ENCODE data around the gene DNAJB13. TPM values are rescaled to one million over a fixed set of nuclear protein-coding genes. Genes with fewer than 3 reads are reported as not detected.
"Not testable (repeated sequence)": the region's sequence is repeated elsewhere in the genome, so short reads cannot be mapped to it uniquely, and the experiment has no call there.

DNAJB13 gene, protein sequence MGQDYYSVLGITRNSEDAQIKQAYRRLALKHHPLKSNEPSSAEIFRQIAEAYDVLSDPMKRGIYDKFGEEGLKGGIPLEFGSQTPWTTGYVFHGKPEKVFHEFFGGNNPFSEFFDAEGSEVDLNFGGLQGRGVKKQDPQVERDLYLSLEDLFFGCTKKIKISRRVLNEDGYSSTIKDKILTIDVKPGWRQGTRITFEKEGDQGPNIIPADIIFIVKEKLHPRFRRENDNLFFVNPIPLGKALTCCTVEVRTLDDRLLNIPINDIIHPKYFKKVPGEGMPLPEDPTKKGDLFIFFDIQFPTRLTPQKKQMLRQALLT
- total RNA-seq = not detected

DNA sequence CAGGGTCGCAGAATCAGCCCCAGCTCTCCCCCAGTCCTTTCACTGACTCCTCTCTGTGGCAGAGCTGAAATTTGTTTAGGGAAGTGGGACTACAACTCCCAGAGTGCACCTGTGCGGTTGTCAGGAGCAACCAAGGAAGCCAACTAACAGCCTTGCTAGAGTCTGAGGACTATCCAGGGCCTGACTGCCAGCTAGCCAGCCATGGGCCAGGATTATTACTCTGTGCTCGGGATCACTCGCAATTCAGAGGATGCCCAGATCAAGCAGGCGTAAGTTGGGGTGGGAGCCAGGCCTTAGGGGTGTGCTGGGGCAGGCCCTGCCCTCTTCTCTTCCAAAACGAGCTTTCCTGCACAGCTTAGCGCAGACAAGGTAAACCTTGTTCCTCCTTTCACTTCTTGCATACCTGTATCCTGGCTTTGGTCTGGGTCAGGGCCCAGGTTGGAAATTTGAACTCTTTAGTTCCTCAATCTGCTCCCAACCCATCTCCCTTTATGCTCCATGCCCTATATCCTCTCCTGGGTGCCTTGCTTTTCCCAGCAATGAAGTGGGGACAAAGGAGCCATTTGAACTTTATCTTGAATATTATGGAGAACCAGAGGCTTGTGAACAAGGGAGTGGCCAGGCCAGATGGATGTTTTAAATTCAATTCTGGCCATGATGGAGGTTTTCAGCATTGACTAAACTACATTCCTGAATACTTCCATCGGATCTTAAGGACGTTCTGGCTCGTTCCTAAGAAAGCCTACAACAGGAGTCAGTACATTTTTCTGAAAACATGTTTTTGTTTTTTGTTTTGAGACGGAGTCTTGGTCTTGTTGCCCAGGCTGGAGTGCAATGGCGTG is at the start of gene DNAJB13:
Gene DNAJB13 (plus strand): TSS at position 158 of the 842 bp plus-strand sequence. CDS start 44 bp downstream, at position 202.
- Histone ChIP-seq H3K9me3 (ENCODE audit: low read depth, low read length) (no peaks in the 10 kb centered on the region), H3K4me1 (ENCODE audit: insufficient read depth, low read length) (no peaks in the 10 kb centered on the region), H3K27me3 (ENCODE audit: insufficient read depth, low read length) (no peaks in the 10 kb centered on the region), H3K4me3 (ENCODE audit: low read length) (no peak within 1 kb of the TSS)

DNA sequence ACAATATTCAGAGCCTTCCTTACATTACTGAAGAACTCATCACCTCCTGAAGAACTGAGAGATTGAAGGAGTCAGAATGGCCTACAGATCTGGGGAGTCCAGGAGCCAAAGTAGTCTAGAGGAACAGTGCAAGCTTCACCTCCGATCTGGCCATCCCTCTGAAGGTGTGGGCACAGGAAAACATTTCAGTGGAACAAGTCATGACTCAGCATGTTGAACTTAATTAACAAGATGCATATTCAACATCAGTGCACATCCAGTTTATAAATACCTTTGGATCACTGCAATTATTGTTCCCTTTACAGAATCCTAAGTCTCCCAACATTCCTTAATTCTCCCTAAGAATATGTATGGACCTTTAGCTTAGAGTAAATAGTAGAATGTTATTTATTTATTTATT is 48.5 kb upstream of the DNAJB13 start:
- H3K4me1 ChIP-seq (ENCODE audit: insufficient read depth, low read length) = no peaks in the 10 kb centered on the region
- no peaks in the 10 kb centered on the region for H3K9me3 ChIP-seq (ENCODE audit: low read depth, low read length)
- no peak overlapping the region for H3K4me3 ChIP-seq (ENCODE audit: low read length)
- no peaks in the 10 kb centered on the region for H3K27me3 ChIP-seq (ENCODE audit: insufficient read depth, low read length)

DNA sequence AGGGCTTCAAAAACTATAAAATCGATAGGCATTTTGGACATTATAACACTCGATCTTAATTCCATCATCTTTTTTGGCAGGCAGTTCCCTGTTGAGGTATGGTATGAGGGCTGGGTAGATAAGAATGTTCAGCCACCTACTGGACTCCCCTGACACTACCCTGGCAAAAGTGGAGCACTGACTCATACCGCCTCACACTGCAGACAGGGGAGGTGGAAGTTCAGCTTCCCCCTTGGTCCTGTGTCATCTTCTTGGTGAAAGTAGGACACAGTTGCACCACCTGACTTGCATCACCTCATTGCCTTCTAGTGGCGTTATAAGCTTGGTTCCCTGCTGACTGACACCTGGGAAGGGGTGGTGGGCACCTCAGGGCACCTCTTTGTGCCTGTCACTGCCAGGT is 43.6 kb upstream of the DNAJB13 start:
- Histone ChIP-seq H3K4me3 (ENCODE audit: low read length) (no peak overlapping the region), H3K27me3 (ENCODE audit: insufficient read depth, low read length) (no peaks in the 10 kb centered on the region), H3K9me3 (ENCODE audit: low read depth, low read length) (no peaks in the 10 kb centered on the region), H3K4me1 (ENCODE audit: insufficient read depth, low read length) (no peaks in the 10 kb centered on the region)

DNA sequence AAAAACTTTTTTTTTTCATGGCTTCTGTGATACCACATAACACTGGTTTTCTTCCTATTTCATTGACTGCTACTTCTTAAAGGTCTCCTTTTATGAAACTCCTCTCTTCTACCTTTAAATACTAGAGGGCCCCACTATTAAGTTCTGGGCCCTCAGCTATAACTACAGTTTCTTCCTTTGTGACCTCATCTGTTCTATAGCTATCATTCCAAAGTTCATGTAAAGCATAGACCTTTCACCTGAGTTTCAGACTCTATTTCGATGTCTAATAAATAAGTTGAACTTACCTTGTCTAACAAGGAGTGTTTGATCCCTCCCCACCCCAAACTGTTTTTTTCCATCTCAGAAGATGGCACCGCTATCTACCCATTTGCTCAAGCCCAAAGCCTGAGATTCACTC is 38.8 kb upstream of the DNAJB13 start:
- Histone ChIP-seq H3K9me3 (ENCODE audit: low read depth, low read length) (no peaks in the 10 kb centered on the region), H3K27me3 (ENCODE audit: insufficient read depth, low read length) (no peaks in the 10 kb centered on the region), H3K4me3 (ENCODE audit: low read length) (no peak overlapping the region), H3K4me1 (ENCODE audit: insufficient read depth, low read length) (peaks cover 2% of the 10 kb centered on the region)

DNA sequence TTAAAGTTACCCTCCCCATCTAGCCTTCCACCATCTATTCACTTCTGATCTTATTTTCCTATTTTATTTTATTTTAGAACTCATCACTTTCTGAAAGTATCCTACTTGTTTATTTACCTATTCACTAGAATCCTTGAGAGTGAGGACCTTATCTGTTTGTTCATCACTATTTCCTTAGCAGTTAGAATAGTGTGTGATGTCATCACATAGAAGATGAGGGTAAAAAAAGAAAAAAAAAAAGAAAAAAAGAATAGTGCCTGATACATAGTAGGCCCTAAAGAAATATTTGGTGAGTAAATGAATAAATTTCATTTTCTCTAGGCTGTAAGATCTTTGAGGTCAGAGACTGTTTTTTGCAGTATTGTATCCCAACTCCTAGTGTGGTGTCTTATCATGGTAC is 37.4 kb upstream of the DNAJB13 start:
- no peaks in the 10 kb centered on the region for H3K27me3 ChIP-seq (ENCODE audit: insufficient read depth, low read length)
- peaks cover 9% of the 10 kb centered on the region for H3K4me1 ChIP-seq (ENCODE audit: insufficient read depth, low read length)
- no peak overlapping the region for H3K4me3 ChIP-seq (ENCODE audit: low read length)
- H3K9me3 ChIP-seq (ENCODE audit: low read depth, low read length) = no peaks in the 10 kb centered on the region

DNA sequence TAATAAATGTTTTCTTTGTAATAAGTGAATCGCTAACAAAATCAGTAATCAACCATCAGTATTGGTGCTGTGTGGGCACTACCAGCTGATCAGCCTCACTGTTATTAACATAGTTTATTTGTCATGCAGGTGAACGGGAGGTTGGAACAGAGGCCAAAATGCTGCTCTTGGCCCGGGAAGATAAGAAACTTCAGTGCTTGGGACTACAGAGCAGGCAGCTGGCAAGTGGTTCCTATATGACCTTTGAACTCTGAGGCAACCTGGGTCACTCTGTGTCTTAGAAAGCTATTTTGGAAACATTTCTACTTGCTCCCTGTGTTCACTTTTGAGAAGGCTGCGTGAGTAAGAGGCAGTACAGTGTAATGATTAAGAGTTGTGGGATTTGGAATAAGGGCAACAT is 36.5 kb upstream of the DNAJB13 start:
- H3K4me1 ChIP-seq (ENCODE audit: insufficient read depth, low read length) = peaks cover 9% of the 10 kb centered on the region
- no peaks in the 10 kb centered on the region for H3K9me3 ChIP-seq (ENCODE audit: low read depth, low read length)
- H3K27me3 ChIP-seq (ENCODE audit: insufficient read depth, low read length) = no peaks in the 10 kb centered on the region
- no peak overlapping the region for H3K4me3 ChIP-seq (ENCODE audit: low read length)

DNA sequence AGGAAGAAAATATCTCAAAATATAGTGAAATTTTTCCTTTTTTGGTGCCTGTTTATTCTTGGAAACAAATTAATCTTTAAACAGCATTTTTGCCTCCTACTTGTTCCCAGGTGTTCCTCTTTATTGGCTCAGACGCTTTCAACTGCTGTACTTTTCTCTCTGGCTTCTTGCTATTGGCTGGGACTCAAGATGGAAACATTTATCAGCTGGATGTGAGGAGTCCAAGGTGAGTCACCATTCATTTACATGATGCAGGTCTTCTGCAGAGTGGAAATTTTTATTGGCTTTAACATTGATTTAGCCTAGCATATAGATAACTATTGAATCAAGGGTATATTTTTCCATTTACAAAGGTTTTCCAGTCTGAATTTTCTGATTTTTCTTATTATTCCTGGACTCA is 34.4 kb upstream of the DNAJB13 start:
- no peaks in the 10 kb centered on the region for H3K9me3 ChIP-seq (ENCODE audit: low read depth, low read length)
- H3K4me1 ChIP-seq (ENCODE audit: insufficient read depth, low read length) = peaks cover 9% of the 10 kb centered on the region
- H3K4me3 ChIP-seq (ENCODE audit: low read length) = no peak overlapping the region
- no peaks in the 10 kb centered on the region for H3K27me3 ChIP-seq (ENCODE audit: insufficient read depth, low read length)

DNA sequence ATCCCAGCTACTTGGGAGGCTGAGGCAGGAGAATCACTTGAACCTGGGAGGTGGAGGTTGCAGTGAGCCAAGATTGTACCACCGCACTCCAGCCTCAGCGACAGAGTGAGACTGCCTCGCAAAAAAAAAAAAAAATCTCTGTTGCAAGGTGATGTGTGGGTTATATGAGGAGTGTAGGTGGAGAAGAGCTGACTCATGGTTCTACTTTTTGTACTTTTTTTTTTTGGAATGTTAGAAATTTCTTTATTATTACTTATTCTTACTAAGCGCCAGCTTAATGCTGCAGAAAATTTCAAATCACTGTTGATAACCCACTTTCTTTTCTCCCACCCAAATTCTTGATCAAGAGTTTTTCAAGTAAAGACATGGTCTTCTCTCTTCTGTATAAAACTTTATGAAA is 29.6 kb upstream of the DNAJB13 start:
- Histone ChIP-seq H3K4me1 (ENCODE audit: insufficient read depth, low read length) (peaks cover 9% of the 10 kb centered on the region), H3K9me3 (ENCODE audit: low read depth, low read length) (no peaks in the 10 kb centered on the region), H3K4me3 (ENCODE audit: low read length) (no peak overlapping the region), H3K27me3 (ENCODE audit: insufficient read depth, low read length) (no peaks in the 10 kb centered on the region)

DNA sequence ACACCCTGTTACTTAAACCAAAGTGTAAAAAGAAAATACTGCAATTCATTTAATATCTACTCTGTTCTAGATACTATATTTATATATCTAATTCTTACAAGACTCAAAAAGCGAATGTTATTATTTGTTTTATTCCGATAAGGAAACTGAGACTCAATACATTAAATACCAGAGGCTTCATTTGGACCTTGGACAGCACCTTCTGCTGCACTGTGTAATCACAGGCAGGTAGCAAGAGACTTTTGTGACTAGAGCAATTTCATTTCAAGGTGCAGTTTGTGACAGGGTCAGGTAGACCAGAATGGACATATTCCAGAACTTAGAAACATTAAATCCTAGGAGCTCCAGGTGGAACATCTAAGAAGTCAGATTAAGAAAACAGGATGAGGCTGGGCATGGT is 21.4 kb upstream of the DNAJB13 start:
- Histone ChIP-seq H3K4me1 (ENCODE audit: insufficient read depth, low read length) (no peaks in the 10 kb centered on the region), H3K27me3 (ENCODE audit: insufficient read depth, low read length) (no peaks in the 10 kb centered on the region), H3K9me3 (ENCODE audit: low read depth, low read length) (no peaks in the 10 kb centered on the region), H3K4me3 (ENCODE audit: low read length) (no peak overlapping the region)

DNA sequence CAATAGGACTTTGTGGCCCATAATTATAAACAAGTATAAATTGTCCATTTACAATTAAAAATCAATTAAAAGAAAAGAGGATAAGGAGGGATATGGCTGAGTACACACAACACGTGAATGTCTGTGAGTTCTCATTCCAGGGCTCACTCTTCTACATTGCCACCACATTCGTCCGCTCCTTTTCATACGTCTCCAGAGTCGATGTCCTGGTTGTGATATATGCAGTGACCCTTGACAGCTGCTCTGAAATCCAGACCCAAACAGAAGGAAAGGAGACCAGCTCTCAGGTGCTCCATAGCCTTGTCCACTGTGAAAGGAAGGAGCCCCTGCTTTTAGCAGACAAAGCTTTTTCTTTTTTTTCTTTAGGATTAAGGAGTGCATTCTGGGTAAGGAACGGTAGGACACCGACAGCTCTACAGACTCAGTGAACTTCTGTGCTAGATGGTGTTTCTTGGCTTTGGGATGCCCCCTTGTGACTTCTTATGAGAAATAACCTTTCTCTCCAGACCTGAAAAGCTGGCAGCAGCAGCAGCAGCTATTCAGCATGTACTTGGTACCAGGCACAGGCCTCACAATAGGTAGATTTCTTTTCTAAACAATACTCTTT is 19.7 kb upstream of the DNAJB13 start:
- no peak overlapping the region for H3K4me3 ChIP-seq (ENCODE audit: low read length)
- no peaks in the 10 kb centered on the region for H3K27me3 ChIP-seq (ENCODE audit: insufficient read depth, low read length)
- H3K4me1 ChIP-seq (ENCODE audit: insufficient read depth, low read length) = no peaks in the 10 kb centered on the region
- no peaks in the 10 kb centered on the region for H3K9me3 ChIP-seq (ENCODE audit: low read depth, low read length)

DNA sequence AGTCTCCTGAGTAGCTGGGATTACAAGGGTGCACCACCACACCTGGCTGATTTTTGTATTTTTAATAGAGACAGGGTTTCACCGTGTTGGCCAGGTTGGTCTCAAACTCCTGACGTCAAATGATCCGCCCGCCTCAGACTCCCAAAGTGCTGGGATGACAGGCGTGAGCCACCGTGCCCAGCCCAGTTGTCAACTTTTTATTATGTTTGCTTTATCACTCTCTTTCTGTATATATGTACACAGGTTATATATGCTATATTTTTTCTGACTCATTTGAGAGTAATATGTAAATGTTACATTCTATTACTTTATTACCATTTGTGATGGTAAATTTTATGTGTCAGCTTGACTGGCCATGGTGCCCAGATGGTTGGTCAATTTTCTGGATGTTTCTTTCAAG is 18.9 kb upstream of the DNAJB13 start:
- Histone ChIP-seq H3K4me1 (ENCODE audit: insufficient read depth, low read length) (no peaks in the 10 kb centered on the region), H3K27me3 (ENCODE audit: insufficient read depth, low read length) (no peaks in the 10 kb centered on the region), H3K4me3 (ENCODE audit: low read length) (no peak overlapping the region), H3K9me3 (ENCODE audit: low read depth, low read length) (no peaks in the 10 kb centered on the region)

DNA sequence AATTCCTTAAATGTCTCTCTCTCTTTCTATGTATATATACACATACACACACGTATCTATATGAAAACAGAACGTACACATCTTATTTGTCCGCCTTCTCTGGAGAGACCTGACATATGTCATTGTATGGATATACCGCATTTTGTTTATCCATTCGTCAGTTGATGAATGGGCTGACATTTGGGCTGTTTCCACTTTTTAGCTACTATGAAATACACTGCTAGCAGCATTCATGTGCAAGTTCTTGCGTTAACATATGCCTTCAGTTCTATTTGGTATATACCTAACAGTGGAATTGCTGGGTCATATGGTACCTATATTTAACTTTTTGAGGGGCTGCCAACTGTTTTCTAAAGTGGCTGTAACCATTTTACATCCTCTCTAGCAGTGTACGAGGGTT is 18.0 kb upstream of the DNAJB13 start:
- Histone ChIP-seq H3K9me3 (ENCODE audit: low read depth, low read length) (no peaks in the 10 kb centered on the region), H3K4me3 (ENCODE audit: low read length) (no peak overlapping the region), H3K4me1 (ENCODE audit: insufficient read depth, low read length) (no peaks in the 10 kb centered on the region), H3K27me3 (ENCODE audit: insufficient read depth, low read length) (no peaks in the 10 kb centered on the region)

DNA sequence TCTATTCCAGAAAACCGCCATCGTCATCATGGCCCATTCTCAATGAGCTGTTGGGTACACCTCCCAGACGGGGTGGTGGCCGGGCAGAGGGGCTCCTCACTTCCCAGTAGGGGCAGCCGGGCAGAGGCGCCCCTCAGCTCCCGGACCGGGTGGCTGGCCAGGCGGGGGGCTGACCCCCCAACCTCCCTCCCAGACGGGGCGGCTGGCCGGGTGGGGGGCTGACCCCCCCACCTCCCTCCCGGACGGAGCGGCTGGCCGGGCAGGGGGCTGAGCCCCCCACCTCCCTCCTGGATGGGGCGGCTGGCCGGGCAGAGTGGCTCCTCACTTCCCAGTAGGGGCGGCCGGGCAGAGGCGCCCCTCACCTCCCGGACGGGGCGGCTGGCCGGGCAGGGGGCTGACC is 14.8 kb upstream of the DNAJB13 start:
- H3K9me3 ChIP-seq (ENCODE audit: low read depth, low read length); H3K4me1 ChIP-seq (ENCODE audit: insufficient read depth, low read length); H3K4me3 ChIP-seq (ENCODE audit: low read length): not testable (repeated sequence)

DNA sequence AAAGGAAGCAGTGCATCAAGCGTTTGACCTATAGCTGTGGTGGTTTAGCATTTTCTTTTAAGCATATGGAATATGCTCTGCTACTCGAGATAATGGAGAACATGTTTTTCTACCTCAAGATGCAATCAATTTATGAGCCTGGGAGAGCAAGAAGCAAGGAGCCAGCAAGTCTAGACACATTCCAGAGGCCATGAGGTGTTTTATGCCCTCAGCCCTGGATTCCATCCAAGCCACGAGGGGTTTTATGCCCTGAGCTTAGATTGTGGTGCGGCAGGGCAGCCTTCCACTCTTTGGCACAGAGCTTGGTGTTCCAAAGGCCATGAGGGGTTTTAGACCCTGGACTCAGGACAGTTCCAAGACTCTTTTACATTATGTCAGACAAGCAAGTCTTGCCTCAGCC is 11.7 kb upstream of the DNAJB13 start:
- no peaks in the 10 kb centered on the region for H3K9me3 ChIP-seq (ENCODE audit: low read depth, low read length)
- H3K4me1 ChIP-seq (ENCODE audit: insufficient read depth, low read length) = no peaks in the 10 kb centered on the region

More for the DNA sequence above, 14.8 kb upstream of the DNAJB13 start:
- not testable (repeated sequence) for H3K27me3 ChIP-seq (ENCODE audit: insufficient read depth, low read length)

DNA sequence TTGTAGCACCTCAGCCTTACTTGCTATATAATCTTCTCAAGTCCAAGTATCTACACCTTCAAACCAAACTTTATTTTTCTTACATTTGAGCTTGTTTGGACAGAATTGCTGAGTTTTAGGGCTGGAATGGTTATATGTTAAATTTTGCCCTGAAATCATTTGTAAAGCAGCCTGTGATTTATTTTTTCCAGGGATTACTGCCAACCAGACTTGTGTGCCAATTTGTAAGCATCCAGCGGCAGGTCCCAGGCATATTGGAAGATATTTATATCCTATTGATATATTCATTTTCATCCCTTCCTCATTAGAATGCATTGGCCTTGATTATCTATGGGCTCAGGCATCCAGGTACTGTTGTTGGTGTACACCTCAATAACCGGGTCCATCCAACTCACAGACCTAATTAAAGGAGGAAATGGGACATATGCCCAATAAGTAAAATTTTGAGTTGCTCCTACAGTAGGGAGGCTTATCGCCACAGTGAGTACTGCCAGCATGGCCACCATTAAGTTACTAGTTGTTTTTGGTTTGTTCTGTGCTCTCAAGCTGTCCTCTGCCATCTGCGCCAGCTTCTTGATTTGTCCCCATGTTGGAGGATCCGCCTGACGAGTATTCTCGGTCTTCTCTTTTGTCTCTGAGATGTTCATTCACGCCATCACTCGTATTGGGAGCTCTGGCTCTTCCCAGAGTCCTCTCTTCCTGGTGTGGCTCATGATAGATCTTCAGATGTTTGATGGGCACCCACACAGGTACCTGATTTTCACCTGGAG is 9.8 kb upstream of the DNAJB13 start:
- no peaks in the 10 kb centered on the region for H3K9me3 ChIP-seq (ENCODE audit: low read depth, low read length)
- no peak overlapping the region for H3K4me3 ChIP-seq (ENCODE audit: low read length)
- H3K27me3 ChIP-seq (ENCODE audit: insufficient read depth, low read length) = no peaks in the 10 kb centered on the region
- H3K4me1 ChIP-seq (ENCODE audit: insufficient read depth, low read length) = no peaks in the 10 kb centered on the region

More for the DNA sequence above, 11.7 kb upstream of the DNAJB13 start:
- H3K27me3 ChIP-seq (ENCODE audit: insufficient read depth, low read length) = no peaks in the 10 kb centered on the region
- H3K4me3 ChIP-seq (ENCODE audit: low read length) = no peak overlapping the region
